ENCODE measurements around the gene MYH7. TPM values are rescaled to one million over a fixed set of nuclear protein-coding genes. Genes with fewer than 3 reads are reported as not detected.

The MYH7 gene
- total and polyA plus RNA-seq, 2 of the 4 experiments (the other 2 are of a cell fraction), result not detected

DNA sequence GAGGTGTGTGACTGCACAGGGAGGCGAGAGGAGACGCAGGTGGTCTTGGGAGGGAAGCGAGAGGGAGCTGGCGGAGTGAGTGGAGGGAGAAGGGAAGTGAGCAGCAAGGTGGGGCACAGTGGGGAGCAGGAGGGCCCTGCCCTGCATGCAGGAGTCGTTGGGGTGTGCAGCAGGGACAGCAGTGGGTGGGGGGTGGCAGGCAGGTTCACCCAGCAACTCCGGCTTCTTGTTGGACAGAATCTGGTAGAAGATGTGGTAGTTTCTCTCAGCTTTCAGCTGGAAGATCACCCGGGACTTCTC is 32.4 kb downstream of the MYH7 start:
- no peak overlapping the region for H4K91ac ChIP-seq (ENCODE audit: insufficient read depth, low read depth, low read length)
- H2BK20ac ChIP-seq (ENCODE audit: low read depth, low read length), result no peak overlapping the region
- H3K23ac ChIP-seq (ENCODE audit: low read depth, low read length), result no peak overlapping the region
- no peaks in the 10 kb centered on the region for H3K4me1 ChIP-seq (ENCODE audit: control insufficient read depth, insufficient read depth, low read length)
- ChIA-PET POLR2A (ENCODE audit: unreplicated experiment) (no interaction called here), CTCF (no interaction called here)
- no peak overlapping the region for H3K18ac ChIP-seq (ENCODE audit: low read depth, low read length)
- H3K27ac ChIP-seq (ENCODE audit: insufficient read depth, low read length), result no peak overlapping the region
- peaks cover 43% of the 10 kb centered on the region for H3K27me3 ChIP-seq (ENCODE audit: control insufficient read depth, insufficient read depth, low read length)
- 21% methylated on average over 4 of the region's 7 CpGs; no CpG with 5 or more reads in 1 of the 2 experiments for WGBS, 2 experiments (ENCODE audit: extremely low coverage in 2 of 2, insufficient read length in 1 of 2)
- H2BK15ac ChIP-seq (ENCODE audit: low read depth, low read length), result no peak overlapping the region
- no peaks in the 10 kb centered on the region for H3K36me3 ChIP-seq (ENCODE audit: control insufficient read depth, insufficient read depth, low read length)
- H4K8ac ChIP-seq (ENCODE audit: low read depth in 2 of 2, low read length in 2 of 2), result no peak overlapping the region
- no peak overlapping the region for H2AK5ac ChIP-seq (ENCODE audit: low read depth, low read length)
- no peak for ATAC-seq (ENCODE audit: low read depth)
- H2AFZ ChIP-seq (replicated peaks; ENCODE audit: low read length, poor library complexity), result no peak overlapping the region
- no peak overlapping the region for H3K14ac ChIP-seq (replicated peaks; ENCODE audit: low read depth, low read length)
- H3K9ac ChIP-seq (ENCODE audit: low read depth, low read length), result no peak overlapping the region
- no peak overlapping the region for H3K4me2 ChIP-seq (ENCODE audit: low read depth, low read length)
- no peak overlapping the region for H2AK9ac ChIP-seq (replicated peaks; ENCODE audit: low read depth, low read length, poor library complexity)
- H4K20me1 ChIP-seq (ENCODE audit: insufficient read depth, low read length), result no peaks in the 10 kb centered on the region
- intact Hi-C loops (cut with micrococcal nuclease), result no loop called here
- no peak overlapping the region for H2BK5ac ChIP-seq (ENCODE audit: low read depth, low read length, poor library complexity, severe bottlenecking)
- peaks cover 2% of the 10 kb centered on the region; the same call in 1 of the 2 replicates for H3K9me1 ChIP-seq (ENCODE audit: insufficient read depth, low read length)
- no peaks in the 10 kb centered on the region for H3K79me1 ChIP-seq (ENCODE audit: low read depth in 1 of 2, low read length in 2 of 2)
- dilution Hi-C loops (cut with HindIII; ENCODE audit: low sequenced_read_pairs, unreplicated experiment), result no loop called here
- BruUV-seq (replicated peaks), result no TSS peak
- H3K4me3 ChIP-seq (ENCODE audit: insufficient read depth, low read depth, low read length), result no peak overlapping the region
- no peak for TF ChIP-seq RAD21 (IDR thresholded peaks at IDR 0.05; ENCODE audit: low read length)
- TF ChIP-seq RFX5 (IDR thresholded peaks at IDR 0.05; ENCODE audit: low read depth, low read length), result no peak
- TF ChIP-seq POLR2A (IDR thresholded peaks at IDR 0.05; ENCODE audit: low read depth, low read length), result no peak
- TF ChIP-seq BHLHE40 (IDR thresholded peaks at IDR 0.05; ENCODE audit: low read depth, low read length), result no peak
- TF ChIP-seq CEBPB (IDR thresholded peaks at IDR 0.05; ENCODE audit: low read depth, low read length), result no peak
- no peak for TF ChIP-seq MAZ (IDR thresholded peaks at IDR 0.05; ENCODE audit: borderline replicate concordance, low read depth, low read length)
- no peak for TF ChIP-seq NFE2L2 (IDR thresholded peaks at IDR 0.05; ENCODE audit: low read depth, low read length)
- TF ChIP-seq RCOR1 (IDR thresholded peaks at IDR 0.05; ENCODE audit: insufficient replicate concordance, low read length), result no peak
- TF ChIP-seq, protein P1, sequence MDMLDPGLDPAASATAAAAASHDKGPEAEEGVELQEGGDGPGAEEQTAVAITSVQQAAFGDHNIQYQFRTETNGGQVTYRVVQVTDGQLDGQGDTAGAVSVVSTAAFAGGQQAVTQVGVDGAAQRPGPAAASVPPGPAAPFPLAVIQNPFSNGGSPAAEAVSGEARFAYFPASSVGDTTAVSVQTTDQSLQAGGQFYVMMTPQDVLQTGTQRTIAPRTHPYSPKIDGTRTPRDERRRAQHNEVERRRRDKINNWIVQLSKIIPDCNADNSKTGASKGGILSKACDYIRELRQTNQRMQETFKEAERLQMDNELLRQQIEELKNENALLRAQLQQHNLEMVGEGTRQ (IDR thresholded peaks at IDR 0.05; ENCODE audit: low read depth, low read length), result no peak
- TF ChIP-seq, protein P2, sequence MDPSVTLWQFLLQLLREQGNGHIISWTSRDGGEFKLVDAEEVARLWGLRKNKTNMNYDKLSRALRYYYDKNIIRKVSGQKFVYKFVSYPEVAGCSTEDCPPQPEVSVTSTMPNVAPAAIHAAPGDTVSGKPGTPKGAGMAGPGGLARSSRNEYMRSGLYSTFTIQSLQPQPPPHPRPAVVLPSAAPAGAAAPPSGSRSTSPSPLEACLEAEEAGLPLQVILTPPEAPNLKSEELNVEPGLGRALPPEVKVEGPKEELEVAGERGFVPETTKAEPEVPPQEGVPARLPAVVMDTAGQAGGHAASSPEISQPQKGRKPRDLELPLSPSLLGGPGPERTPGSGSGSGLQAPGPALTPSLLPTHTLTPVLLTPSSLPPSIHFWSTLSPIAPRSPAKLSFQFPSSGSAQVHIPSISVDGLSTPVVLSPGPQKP (IDR thresholded peaks at IDR 0.05; ENCODE audit: borderline replicate concordance, low read depth, low read length), result no peak
- no peak for TF ChIP-seq MXI1 (IDR thresholded peaks at IDR 0.05; ENCODE audit: borderline replicate concordance, low read depth, low read length)
- no peak for TF ChIP-seq CHD1 (IDR thresholded peaks at IDR 0.05; ENCODE audit: low read depth, low read length)
- TF ChIP-seq MAFK (IDR thresholded peaks at IDR 0.05; ENCODE audit: low read depth, low read length), result no peak
- TF ChIP-seq, protein P3, sequence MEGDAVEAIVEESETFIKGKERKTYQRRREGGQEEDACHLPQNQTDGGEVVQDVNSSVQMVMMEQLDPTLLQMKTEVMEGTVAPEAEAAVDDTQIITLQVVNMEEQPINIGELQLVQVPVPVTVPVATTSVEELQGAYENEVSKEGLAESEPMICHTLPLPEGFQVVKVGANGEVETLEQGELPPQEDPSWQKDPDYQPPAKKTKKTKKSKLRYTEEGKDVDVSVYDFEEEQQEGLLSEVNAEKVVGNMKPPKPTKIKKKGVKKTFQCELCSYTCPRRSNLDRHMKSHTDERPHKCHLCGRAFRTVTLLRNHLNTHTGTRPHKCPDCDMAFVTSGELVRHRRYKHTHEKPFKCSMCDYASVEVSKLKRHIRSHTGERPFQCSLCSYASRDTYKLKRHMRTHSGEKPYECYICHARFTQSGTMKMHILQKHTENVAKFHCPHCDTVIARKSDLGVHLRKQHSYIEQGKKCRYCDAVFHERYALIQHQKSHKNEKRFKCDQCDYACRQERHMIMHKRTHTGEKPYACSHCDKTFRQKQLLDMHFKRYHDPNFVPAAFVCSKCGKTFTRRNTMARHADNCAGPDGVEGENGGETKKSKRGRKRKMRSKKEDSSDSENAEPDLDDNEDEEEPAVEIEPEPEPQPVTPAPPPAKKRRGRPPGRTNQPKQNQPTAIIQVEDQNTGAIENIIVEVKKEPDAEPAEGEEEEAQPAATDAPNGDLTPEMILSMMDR (conservative IDR thresholded peaks at IDR 0.05; ENCODE audit: low read depth, low read length), result no peak
- TF ChIP-seq FOS (IDR thresholded peaks at IDR 0.05; ENCODE audit: low read depth, low read length), result no peak
- no peak for TF ChIP-seq SMC3 (IDR thresholded peaks at IDR 0.05; ENCODE audit: low read depth, low read length)
- no peak overlapping the region for H3K56ac ChIP-seq (ENCODE audit: extremely low read depth, insufficient read depth, low read length)
- no peak overlapping the region for H2BK120ac ChIP-seq (ENCODE audit: low read depth, low read length)
- in situ Hi-C loops (cut with MboI; ENCODE audit: low sequenced_read_pairs), result no loop called here
- no peaks in the 10 kb centered on the region for H3K9me3 ChIP-seq (ENCODE audit: control insufficient read depth, insufficient read depth, low read length)
- no peak overlapping the region for H4K5ac ChIP-seq (ENCODE audit: low read depth, low read length)
- no peak overlapping the region for H3K4ac ChIP-seq (ENCODE audit: low read depth, low read length)
- no peak for DNase-seq
